Nephron progenitor cell (in vitro differentiated cells): ENCODE data around the gene DHRSX.
"Not testable (repeated sequence)": the region's sequence is repeated elsewhere in the genome, so short reads cannot be mapped to it uniquely, and the experiment has no call there.

Source experiments
- DNase-seq: peaks from one replicate; pipeline ENCODE4 v3.0.0; 2021
- H3K27ac Mint-ChIP-seq: 2 replicates; pipeline ENCODE4 v1.8.0; 2021; ENCODE audit warnings: mild to moderate bottlenecking, moderate library complexity, mixed read lengths
- H3K27me3 Mint-ChIP-seq: 2 replicates; pipeline ENCODE4 v1.8.0; 2021; ENCODE audit warnings: mild to moderate bottlenecking, low read depth, mixed read lengths; ENCODE audit not compliant: poor library complexity
- H3K36me3 Mint-ChIP-seq: 2 replicates; pipeline ENCODE4 v1.8.0; 2021; ENCODE audit warnings: low read depth, mixed read lengths
- H3K4me1 Mint-ChIP-seq: 2 replicates; pipeline ENCODE4 v1.8.0; 2021; ENCODE audit warnings: mixed read lengths
- H3K4me3 Mint-ChIP-seq: 2 replicates; pipeline ENCODE4 v1.8.0; 2021; ENCODE audit warnings: mild to moderate bottlenecking, moderate library complexity, mixed read lengths
- H3K9me3 Mint-ChIP-seq: 2 replicates; pipeline ENCODE4 v1.8.0; 2021; ENCODE audit warnings: mild to moderate bottlenecking, moderate library complexity, mixed read lengths
- CTCF ChIP-seq: fragments of 200-600 bp; sonication (generic); IDR thresholded peaks from 2 replicates; pipeline ENCODE4 v1.5.0; 2021; ENCODE audit warnings: antibody characterized with exemption

Gene DHRSX

GRCh38 chrX:2523911-2524310 is 23.1 kb upstream of the DHRSX start:
- Mint-ChIP-seq H3K4me1 (peaks cover 8% of the 10 kb centered on the region), H3K27ac (no peak overlapping the region), H3K36me3 (no peaks in the 10 kb centered on the region), H3K4me3 (no peak overlapping the region), H3K9me3 (peaks cover 20% of the 10 kb centered on the region), H3K27me3 (peaks cover 7% of the 10 kb centered on the region)
- no peak for DNase-seq
- no peak for TF ChIP-seq CTCF

GRCh38 chrX:2521927-2522386 is 21.2 kb upstream of the DHRSX start:
- TF ChIP-seq CTCF: no peak
- no peak overlapping the region for H3K4me3 Mint-ChIP-seq
- peaks cover 10% of the 10 kb centered on the region for H3K9me3 Mint-ChIP-seq
- DNase-seq: no peak
- peaks cover 7% of the 10 kb centered on the region for H3K27me3 Mint-ChIP-seq
- H3K36me3 Mint-ChIP-seq: no peaks in the 10 kb centered on the region
- peaks cover 15% of the 10 kb centered on the region for H3K4me1 Mint-ChIP-seq
- H3K27ac Mint-ChIP-seq: no peak overlapping the region

GRCh38 chrX:2521092-2521926 is 20.5 kb upstream of the DHRSX start:
- no peak for TF ChIP-seq CTCF
- Mint-ChIP-seq H3K9me3 (peaks cover 3% of the 10 kb centered on the region), H3K4me1 (peaks cover 21% of the 10 kb centered on the region), H3K27me3 (peaks cover 4% of the 10 kb centered on the region), H3K27ac (no peak overlapping the region), H3K36me3 (no peaks in the 10 kb centered on the region), H3K4me3 (no peak overlapping the region)
- no peak for DNase-seq

- H3K4me3 Mint-ChIP-seq: no peak overlapping the region
- peaks cover 21% of the 10 kb centered on the region for H3K4me1 Mint-ChIP-seq
- no peaks in the 10 kb centered on the region for H3K36me3 Mint-ChIP-seq
- DNase-seq: no peak
- H3K27ac Mint-ChIP-seq: no peak overlapping the region
- TF ChIP-seq CTCF: no peak
- peaks cover 4% of the 10 kb centered on the region for H3K27me3 Mint-ChIP-seq
- H3K9me3 Mint-ChIP-seq: no peaks in the 10 kb centered on the region
Observed at GRCh38 chrX:2520539-2520938, 19.8 kb upstream of the DHRSX start.

- peaks cover 21% of the 10 kb centered on the region for H3K4me1 Mint-ChIP-seq
- H3K36me3 Mint-ChIP-seq, H3K4me3 Mint-ChIP-seq, DNase-seq, H3K27me3 Mint-ChIP-seq, H3K9me3 Mint-ChIP-seq, H3K27ac Mint-ChIP-seq: not testable (repeated sequence)
Observed at GRCh38 chrX:2519638-2520037, 18.9 kb upstream of the DHRSX start.

- H3K27ac Mint-ChIP-seq: no peak overlapping the region
- H3K36me3 Mint-ChIP-seq: no peaks in the 10 kb centered on the region
- peaks cover 4% of the 10 kb centered on the region for H3K27me3 Mint-ChIP-seq
- no peak for TF ChIP-seq CTCF
- H3K9me3 Mint-ChIP-seq: no peaks in the 10 kb centered on the region
- no peak overlapping the region for H3K4me3 Mint-ChIP-seq
- H3K4me1 Mint-ChIP-seq: peaks cover 21% of the 10 kb centered on the region
- DNase-seq: no peak
Observed at GRCh38 chrX:2517055-2517454, 16.3 kb upstream of the DHRSX start.
